Putamen (tissue), 1 donor: ENCODE results near the gene ZDHHC23.

Experiments
- DNase-seq: peaks from one replicate; pipeline ENCODE4 v3.0.0-alpha.2; 2016; ENCODE audit warnings: low spot score

The ZDHHC23 gene

DNA sequence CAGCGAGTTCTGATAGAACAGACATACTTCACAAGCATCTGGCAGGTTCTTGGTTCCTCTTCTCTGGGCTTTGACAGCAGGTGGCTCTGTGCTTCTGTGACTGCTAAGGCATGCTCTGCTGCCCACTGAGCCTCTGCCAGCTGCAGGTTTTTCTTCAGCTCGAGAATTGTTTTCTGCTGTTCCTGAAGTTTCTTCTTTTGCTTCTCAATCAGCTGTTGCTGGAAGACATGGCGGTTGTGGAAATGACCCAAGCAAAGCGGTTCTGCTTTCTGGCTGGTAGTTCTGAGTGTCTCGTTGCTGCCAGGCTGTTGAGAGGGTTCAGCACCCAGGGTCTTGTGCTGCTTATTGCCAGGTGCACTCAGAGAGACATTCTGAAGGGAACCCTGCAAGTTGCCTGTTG, 57.7 kb downstream of the ZDHHC23 start:
- no peak for DNase-seq

DNA sequence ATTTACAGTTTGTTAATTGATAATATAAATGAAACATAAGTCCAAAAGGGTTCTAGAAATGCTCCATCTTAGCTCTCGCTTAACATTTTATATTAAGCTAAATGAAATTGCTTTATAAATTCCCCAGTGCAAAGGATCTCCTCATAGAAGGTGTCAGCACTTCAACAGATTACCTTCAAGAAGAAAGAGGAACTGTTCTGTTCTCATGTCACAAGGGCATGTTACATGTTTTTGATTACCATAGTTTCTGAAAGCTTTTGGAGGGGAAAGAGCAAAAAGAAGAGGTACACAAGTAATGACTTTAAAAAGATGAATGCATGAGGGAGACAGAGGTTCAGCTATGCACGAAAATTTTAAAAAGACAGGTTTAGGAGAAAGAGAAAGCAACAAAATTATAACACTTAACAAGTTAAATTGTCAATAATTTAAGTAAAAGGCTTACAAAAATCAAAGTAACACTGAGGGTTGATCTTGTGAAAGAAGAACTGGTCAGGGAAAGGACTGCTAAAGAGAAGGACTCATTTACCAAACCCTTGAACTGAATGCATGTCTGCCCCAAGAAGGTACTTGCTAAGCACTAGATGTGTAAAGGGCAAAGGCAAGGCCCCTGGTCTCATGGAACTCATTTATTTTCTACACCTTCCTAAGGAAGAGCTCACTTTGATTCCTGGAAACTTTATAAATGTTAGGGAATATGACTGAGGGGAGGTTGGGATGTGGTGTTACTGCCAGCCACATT, 63.4 kb downstream of the ZDHHC23 start:
- no peak for DNase-seq
